Measurements from ENCODE around the gene PHLDB2. TPM values are rescaled to one million over a fixed set of nuclear protein-coding genes. Genes with fewer than 3 reads are reported as not detected.

PHLDB2 gene
- total RNA-seq, 4 donors from 2014 or later, result 23.5 to 81.5 (median 26.2) TPM

- TF ChIP-seq POLR2A (IDR thresholded peaks at IDR 0.05) (no peak), CTCF (IDR thresholded peaks at IDR 0.05) (no peak)
- intact Hi-C loops (cut with DNase I; ENCODE audit: low total_unique reads), result no loop called here
- H3K4me3 ChIP-seq (ENCODE audit: low read depth, poor library complexity, severe bottlenecking), result no peak overlapping the region
- 10 to 12% methylated on average over 3 of the region's 3 CpGs for WGBS, 2 donors
- no peak for DNase-seq (ENCODE audit: low spot score in 2 of 2)
These were observed 67.2 kb downstream of the PHLDB2 start for GRCh38 chr3:111926266-111926676.

- WGBS, 2 donors, result 43 to 47% methylated on average over 2 of the region's 2 CpGs
- no peak for DNase-seq (ENCODE audit: low spot score in 2 of 2)
- TF ChIP-seq POLR2A (IDR thresholded peaks at IDR 0.05) (no peak), CTCF (IDR thresholded peaks at IDR 0.05) (no peak)
- H3K4me3 ChIP-seq (ENCODE audit: low read depth, poor library complexity, severe bottlenecking), result no peak overlapping the region
- intact Hi-C loops (cut with DNase I; ENCODE audit: low total_unique reads), result no loop called here
These were observed 69.5 kb downstream of the PHLDB2 start for GRCh38 chr3:111928613-111929012.

- intact Hi-C loops (cut with DNase I; ENCODE audit: low total_unique reads), result no loop called here
- no peak for DNase-seq (ENCODE audit: low spot score in 2 of 2)
- no peak overlapping the region for H3K4me3 ChIP-seq (ENCODE audit: low read depth, poor library complexity, severe bottlenecking)
- 58 to 72% methylated on average over 2 of the region's 2 CpGs for WGBS, 2 donors
- TF ChIP-seq POLR2A (IDR thresholded peaks at IDR 0.05), result no peak
- no peak for TF ChIP-seq CTCF (IDR thresholded peaks at IDR 0.05)
These were observed 70.4 kb downstream of the PHLDB2 start for GRCh38 chr3:111929484-111929883.

- DNase-seq (ENCODE audit: low spot score in 2 of 2), result no peak
- intact Hi-C loops (cut with DNase I; ENCODE audit: low total_unique reads), result no loop called here
- no peak for TF ChIP-seq CTCF (IDR thresholded peaks at IDR 0.05)
- TF ChIP-seq POLR2A (IDR thresholded peaks at IDR 0.05), result no peak
- H3K4me3 ChIP-seq (ENCODE audit: low read depth, poor library complexity, severe bottlenecking), result no peak overlapping the region
- WGBS, 2 donors, result 58 to 60% methylated on average over 3 of the region's 3 CpGs
These were observed 73.9 kb downstream of the PHLDB2 start for GRCh38 chr3:111932946-111933345.

- H3K4me3 ChIP-seq (ENCODE audit: low read depth, poor library complexity, severe bottlenecking), result no peak overlapping the region
- intact Hi-C loops (cut with DNase I; ENCODE audit: low total_unique reads), result no loop called here
- no peak for TF ChIP-seq CTCF (IDR thresholded peaks at IDR 0.05)
- no peak for TF ChIP-seq POLR2A (IDR thresholded peaks at IDR 0.05)
- no peak for DNase-seq (ENCODE audit: low spot score in 2 of 2)
These were observed 77.3 kb downstream of the PHLDB2 start for GRCh38 chr3:111936191-111936841.

- intact Hi-C loops (cut with DNase I; ENCODE audit: low total_unique reads), result no loop called here
- no peak overlapping the region for H3K4me3 ChIP-seq (ENCODE audit: low read depth, poor library complexity, severe bottlenecking)
- no peak for TF ChIP-seq POLR2A (IDR thresholded peaks at IDR 0.05)
- no peak for TF ChIP-seq CTCF (IDR thresholded peaks at IDR 0.05)
- 85 to 88% methylated on average over 1 of the region's 1 CpG for WGBS, 2 donors
- DNase-seq (ENCODE audit: low spot score in 2 of 2), result no peak
These were observed 77.9 kb downstream of the PHLDB2 start for GRCh38 chr3:111936967-111937366.

Measured in lower leg skin (tissue), 4 donors.